Type B pancreatic cell (in vitro differentiated cells): ENCODE data around the gene KLHDC8B. TPM values are rescaled to one million over a fixed set of nuclear protein-coding genes. Genes with fewer than 3 reads are reported as not detected.
A peak's percentile ranks its signal among the peaks of the same experiment; 100 is the strongest.

Source experiments
- DNase-seq: peaks from one replicate; pipeline ENCODE4 v3.0.0; 2021; ENCODE audit warnings: mixed read lengths; ENCODE audit not compliant: unreplicated experiment; ENCODE audit errors: extremely low spot score
- H3K27ac Mint-ChIP-seq: 2 replicates; pipeline ENCODE4 v1.8.0; 2021; ENCODE audit warnings: mild to moderate bottlenecking, mixed read lengths
- H3K27me3 Mint-ChIP-seq: 2 replicates; pipeline ENCODE4 v1.8.0; 2021; ENCODE audit warnings: mixed read lengths
- H3K36me3 Mint-ChIP-seq: 2 replicates; pipeline ENCODE4 v1.8.0; 2021; ENCODE audit warnings: mixed read lengths
- H3K4me1 Mint-ChIP-seq: one replicate; pipeline ENCODE4 v1.8.0; 2021; ENCODE audit warnings: mixed read lengths; ENCODE audit not compliant: unreplicated experiment
- H3K4me3 Mint-ChIP-seq: 2 replicates; pipeline ENCODE4 v1.8.0; 2021; ENCODE audit warnings: mild to moderate bottlenecking, mixed read lengths
- H3K9me3 Mint-ChIP-seq: 2 replicates; pipeline ENCODE4 v1.8.0; 2021; ENCODE audit warnings: mixed read lengths
- CTCF ChIP-seq: fragments of 200-600 bp; sonication (generic); conservative IDR thresholded peaks from 2 replicates; pipeline ENCODE4 v1.5.0; 2021; ENCODE audit warnings: antibody characterized with exemption, mild to moderate bottlenecking
- total RNA-seq: library from RNA; stranded (reverse); gene quantifications from 2 replicates; pipeline ENCODE4 v1.2.1, GENCODE V29; 2021; ENCODE audit warnings: low replicate concordance

Gene KLHDC8B
- total RNA-seq, 1 donor from 2014 or later, result 42.1 TPM

GRCh38 chr3:49132437-49133225, 38.8 kb upstream of the KLHDC8B start, which contains the start of gene LAMB2:
TSS of gene LAMB2 (minus strand) at chr3:49133050. CDS start at chr3:49132867, 183 bp downstream.
- no peak for TF ChIP-seq CTCF
- Mint-ChIP-seq H3K4me3 (peak within 1 kb of the TSS; percentile 95), H3K27me3 (no peaks in the 10 kb centered on the region), H3K36me3 (no peaks in the 10 kb centered on the region), H3K9me3 (no peaks in the 10 kb centered on the region), H3K27ac (peak within 1 kb of the TSS; percentile 92), H3K4me1 (no peaks in the 10 kb centered on the region)
- DNase-seq, result no peak

DNA sequence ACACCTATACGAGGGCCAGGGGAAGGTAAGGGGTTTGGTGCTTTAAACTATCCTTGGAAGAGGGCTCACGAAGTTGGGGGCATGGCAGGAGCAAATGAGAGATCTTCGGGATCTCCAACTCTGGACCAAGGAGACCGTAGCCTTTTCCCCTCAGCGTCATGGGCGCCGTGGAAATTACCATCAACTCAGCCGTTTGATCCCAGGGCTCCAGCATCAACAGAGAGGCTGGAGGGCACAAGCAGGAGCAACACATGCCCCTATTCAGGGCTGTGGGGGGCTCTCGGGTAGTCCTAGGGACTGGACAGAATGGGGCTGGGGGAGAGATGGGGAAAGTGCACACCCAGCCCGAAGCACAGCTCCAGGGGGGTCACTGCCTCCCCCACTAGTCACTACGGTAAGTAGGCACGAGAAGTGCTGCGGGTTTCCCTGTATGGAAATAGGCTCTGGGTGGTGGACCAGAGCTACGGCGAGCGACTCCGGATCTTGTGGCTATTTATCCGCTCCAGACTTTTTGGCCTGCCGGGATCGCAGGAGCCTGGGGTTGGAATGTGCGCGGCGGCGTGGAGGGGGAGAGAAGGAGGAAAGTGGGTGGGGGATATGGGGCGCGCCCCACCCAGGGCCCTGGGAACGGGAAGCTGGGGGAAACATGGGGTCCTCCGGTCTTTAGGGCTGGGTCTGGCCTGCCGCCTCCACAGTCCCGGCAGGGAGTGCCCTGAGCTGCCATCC, 38.0 kb upstream of the KLHDC8B start:
- Mint-ChIP-seq H3K36me3 (no peaks in the 10 kb centered on the region), H3K4me1 (no peaks in the 10 kb centered on the region), H3K27ac (peak overlapping the region; percentile 92), H3K27me3 (no peaks in the 10 kb centered on the region), H3K4me3 (peak overlapping the region; percentile 95), H3K9me3 (no peaks in the 10 kb centered on the region)
- no peak for TF ChIP-seq CTCF
- peak; percentile 86 for DNase-seq

- H3K36me3 Mint-ChIP-seq, result no peaks in the 10 kb centered on the region
- no peak for TF ChIP-seq CTCF
- H3K4me3 Mint-ChIP-seq, result peak overlapping the region; percentile 71
- no peaks in the 10 kb centered on the region for H3K4me1 Mint-ChIP-seq
- H3K27me3 Mint-ChIP-seq, result no peaks in the 10 kb centered on the region
- no peak for DNase-seq
- H3K9me3 Mint-ChIP-seq, result no peaks in the 10 kb centered on the region
- peak overlapping the region; percentile 74 for H3K27ac Mint-ChIP-seq
These were observed 36.7 kb upstream of the KLHDC8B start for GRCh38 chr3:49134471-49135265.

DNA sequence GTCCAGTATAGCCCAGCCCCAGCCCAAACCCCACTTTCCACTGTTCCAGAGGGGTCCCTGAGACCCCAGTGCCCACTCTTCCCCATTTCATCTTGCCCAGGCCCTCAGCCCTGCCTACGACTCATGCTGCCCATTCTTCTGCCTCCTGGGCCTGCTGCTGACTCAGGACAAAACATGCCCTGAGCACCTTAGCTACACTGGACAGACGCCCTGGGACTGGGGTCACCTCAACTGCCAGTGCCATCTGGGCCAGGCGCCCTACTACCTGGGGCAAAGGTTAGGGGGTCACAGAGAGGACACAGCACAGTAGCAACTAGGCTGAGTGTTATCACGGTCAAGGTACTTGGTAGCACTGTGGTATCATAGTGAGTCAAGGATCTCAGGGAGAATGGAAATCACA, 35.9 kb upstream of the KLHDC8B start:
- H3K27ac Mint-ChIP-seq, result peak overlapping the region; percentile 74

More for the DNA sequence above, 35.9 kb upstream of the KLHDC8B start:
- no peaks in the 10 kb centered on the region for H3K36me3 Mint-ChIP-seq
- no peaks in the 10 kb centered on the region for H3K9me3 Mint-ChIP-seq
- DNase-seq, result no peak
- H3K4me1 Mint-ChIP-seq, result no peaks in the 10 kb centered on the region
- no peak for TF ChIP-seq CTCF
- no peaks in the 10 kb centered on the region for H3K27me3 Mint-ChIP-seq
- H3K4me3 Mint-ChIP-seq, result peak overlapping the region; percentile 62
